Mucosa of descending colon (tissue), 3 donors: ENCODE measurements around the gene DDX47. TPM values are rescaled to one million over a fixed set of nuclear protein-coding genes. Genes with fewer than 3 reads are reported as not detected.
"Not testable (repeated sequence)": the region's sequence is repeated elsewhere in the genome, so short reads cannot be mapped to it uniquely, and the experiment has no call there.

Experiments used
- ATAC-seq: fragments of 200-7000 bp; cut with Tn5 transposase; one replicate; pipeline ENCODE4 v1.9.1; 2020; ENCODE audit warnings: mild to moderate bottlenecking, moderate library complexity
- DNase-seq, 3 donors: peaks; one replicate each; pipeline ENCODE4 v3.0.0-alpha.2; 2020
- H3K36me3 ChIP-seq: fragments of 200-600 bp; one replicate; pipeline ENCODE4 v1.8.0; 2021; ENCODE audit warnings: low read depth, mild to moderate bottlenecking
- H3K4me1 ChIP-seq: fragments of 200-600 bp; one replicate; pipeline ENCODE4 v1.8.0; 2021; ENCODE audit warnings: low read depth, mild to moderate bottlenecking
- H3K4me3 ChIP-seq: fragments of 200-600 bp; one replicate; pipeline ENCODE4 v1.8.0; 2021; ENCODE audit warnings: mild to moderate bottlenecking
- H3K9me3 ChIP-seq: fragments of 200-600 bp; one replicate; pipeline ENCODE4 v1.8.0; 2021; ENCODE audit warnings: mild to moderate bottlenecking
- intact Hi-C, 2 donors: fragments of 100-400 bp; cut with DNase I in 1 of 2; cut with micrococcal nuclease in 1 of 2; formaldehyde crosslinking; loops; one replicate each; pipeline versions ENCODE4 v1.11.0 to v1.11.1; 2022; cut with DNase I, micrococcal nuclease
- total RNA-seq, 3 donors: library from RNA; stranded (reverse); fragmentation: NEBNext Ultra II Directional in 2 of 3; extraction: Animal tissue kit (Norgen Biotek cat#: 25700) in 2 of 3; gene quantifications; one replicate each; pipeline versions ENCODE4 v1.2.1 to v1.2.4, GENCODE V29; 2021 to 2023
- TF ChIP-seq, protein P1 (sequence below): fragments of 200-600 bp; IDR thresholded peaks from one replicate; pipeline ENCODE4 v1.8.0; 2022; ENCODE audit warnings: antibody characterized with exemption, mild to moderate bottlenecking
- donor health status: DM: no; HTN: no; CAD: no; lungs with moderate emphysema.
- donor health status: DM: no; HTN: no; CAD: no.
- donor health status: DM: no; HTN: yes; CAD: no.

Gene DDX47
- total RNA-seq, 3 donors from 2014 or later: 35.0 to 45.4 (median 40.9) TPM

DNA sequence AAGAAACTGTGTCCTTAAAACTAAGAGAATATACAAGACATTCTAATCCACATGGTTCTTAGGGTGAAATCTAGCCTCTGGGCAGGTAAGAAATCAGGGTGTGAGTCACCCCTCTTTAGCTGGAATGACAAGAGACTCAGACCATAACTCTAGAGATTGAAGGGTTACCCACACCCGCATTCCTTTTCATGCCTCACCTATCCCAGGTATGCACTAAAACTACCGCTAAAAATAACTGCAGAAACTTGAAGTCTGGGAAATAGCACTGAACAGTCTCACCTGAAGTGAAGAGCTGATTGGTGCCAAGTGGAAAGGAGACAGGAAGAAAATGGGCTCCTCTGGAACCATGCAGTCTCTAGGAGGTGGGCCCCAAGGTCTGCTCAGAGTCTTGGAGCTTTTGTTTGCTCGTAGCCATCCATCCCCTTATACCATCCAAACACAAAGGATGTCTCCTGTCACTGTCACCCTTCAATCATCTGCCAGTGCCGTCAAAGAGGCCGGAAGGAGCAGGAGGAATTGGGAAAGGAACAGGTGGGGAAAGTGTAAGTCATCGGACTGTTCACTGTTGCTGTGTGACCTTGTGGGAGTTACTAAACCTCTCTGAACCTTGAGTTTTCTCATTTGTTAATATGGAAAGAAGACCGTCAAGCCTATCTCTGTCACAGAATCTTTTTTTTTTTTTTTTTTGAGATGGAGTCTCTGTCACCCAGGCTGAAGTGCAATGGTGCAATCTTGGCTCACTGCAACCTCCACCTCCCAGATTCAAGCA is 22.4 kb downstream of the DDX47 start:
- DNase-seq (no peak), ATAC-seq (peak; percentile 14)
- H3K9me3 ChIP-seq: no peaks in the 10 kb centered on the region
- peaks cover 28% of the 10 kb centered on the region for H3K4me1 ChIP-seq
- H3K36me3 ChIP-seq: no peaks in the 10 kb centered on the region
- intact Hi-C loops: loop anchor here in 1 of 2 donors (5.0 kb wide), 1 partner anchor 57 kb away; the partner anchor contains the start of gene GPRC5A
- TF ChIP-seq, protein P1, sequence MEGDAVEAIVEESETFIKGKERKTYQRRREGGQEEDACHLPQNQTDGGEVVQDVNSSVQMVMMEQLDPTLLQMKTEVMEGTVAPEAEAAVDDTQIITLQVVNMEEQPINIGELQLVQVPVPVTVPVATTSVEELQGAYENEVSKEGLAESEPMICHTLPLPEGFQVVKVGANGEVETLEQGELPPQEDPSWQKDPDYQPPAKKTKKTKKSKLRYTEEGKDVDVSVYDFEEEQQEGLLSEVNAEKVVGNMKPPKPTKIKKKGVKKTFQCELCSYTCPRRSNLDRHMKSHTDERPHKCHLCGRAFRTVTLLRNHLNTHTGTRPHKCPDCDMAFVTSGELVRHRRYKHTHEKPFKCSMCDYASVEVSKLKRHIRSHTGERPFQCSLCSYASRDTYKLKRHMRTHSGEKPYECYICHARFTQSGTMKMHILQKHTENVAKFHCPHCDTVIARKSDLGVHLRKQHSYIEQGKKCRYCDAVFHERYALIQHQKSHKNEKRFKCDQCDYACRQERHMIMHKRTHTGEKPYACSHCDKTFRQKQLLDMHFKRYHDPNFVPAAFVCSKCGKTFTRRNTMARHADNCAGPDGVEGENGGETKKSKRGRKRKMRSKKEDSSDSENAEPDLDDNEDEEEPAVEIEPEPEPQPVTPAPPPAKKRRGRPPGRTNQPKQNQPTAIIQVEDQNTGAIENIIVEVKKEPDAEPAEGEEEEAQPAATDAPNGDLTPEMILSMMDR: no peak
- H3K4me3 ChIP-seq: no peak overlapping the region

DNA sequence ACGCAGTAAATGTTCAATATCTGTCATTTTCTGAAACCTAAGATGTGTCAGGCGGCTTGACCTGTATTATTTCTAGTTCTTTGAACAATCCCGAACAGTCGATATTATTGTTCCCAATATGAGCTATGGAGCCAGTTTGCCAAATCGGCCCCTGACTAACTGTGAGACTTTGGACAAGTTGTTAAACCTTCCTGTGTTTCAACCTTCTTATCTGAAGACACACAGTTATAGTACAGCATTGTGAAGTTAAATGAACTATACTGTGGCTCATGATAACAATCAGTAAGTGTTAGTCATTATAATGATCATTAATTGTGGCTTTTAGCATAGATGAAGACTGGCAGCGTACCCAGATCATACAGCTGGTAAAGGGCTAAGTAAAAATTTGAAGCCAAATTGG is 23.4 kb downstream of the DDX47 start:
- DNase-seq (no peak), ATAC-seq (peak; percentile 3)
- Histone ChIP-seq H3K36me3 (no peaks in the 10 kb centered on the region), H3K9me3 (no peaks in the 10 kb centered on the region), H3K4me3 (no peak overlapping the region), H3K4me1 (peaks cover 28% of the 10 kb centered on the region)
- intact Hi-C loops: loop anchor here in 1 of 2 donors (5.0 kb wide), 1 partner anchor 56 kb away; the partner anchor contains the start of gene GPRC5A
- TF ChIP-seq, protein P1: no peak

DNA sequence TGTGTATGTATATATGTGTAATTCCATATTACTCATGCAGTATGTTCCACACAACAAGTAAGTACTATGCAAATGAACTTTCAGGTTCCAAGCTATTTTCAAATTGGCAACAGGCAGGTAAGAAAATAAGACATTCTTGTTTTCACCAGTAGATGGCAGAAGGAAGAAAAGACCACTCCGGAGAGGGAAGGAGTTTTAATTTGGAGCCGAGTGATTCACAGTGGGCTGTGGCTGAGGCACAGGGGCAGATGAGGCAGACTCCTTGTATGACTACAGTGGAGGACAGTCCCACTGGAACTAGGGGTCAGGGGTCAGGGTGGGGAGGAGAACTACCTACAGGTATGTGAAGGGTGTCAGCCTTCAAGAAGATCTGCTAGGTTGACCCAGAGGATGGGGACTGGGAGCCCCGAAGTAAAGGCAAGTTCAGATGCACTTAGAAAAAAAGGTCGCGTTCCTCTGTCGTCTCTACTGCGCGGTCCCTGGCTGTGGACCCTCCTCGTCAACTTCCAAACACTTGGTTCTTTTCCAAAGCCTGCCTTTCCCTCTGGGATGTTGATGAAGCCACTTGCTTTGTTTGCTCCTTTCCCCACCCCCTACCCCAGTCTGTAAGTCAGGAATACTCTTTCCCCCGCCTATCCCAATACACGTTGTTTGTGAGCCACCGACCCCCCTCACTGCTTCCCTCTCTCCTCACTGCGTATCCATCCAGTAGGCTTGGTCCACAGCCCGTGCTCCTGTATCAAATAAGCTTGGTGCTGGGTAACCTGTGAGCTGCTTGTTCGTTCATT is 24.1 kb downstream of the DDX47 start:
- ATAC-seq (peak; percentile 76), DNase-seq (peak; percentile 50 to 62 (median 58))
- Histone ChIP-seq H3K36me3 (no peaks in the 10 kb centered on the region), H3K4me3 (no peak overlapping the region), H3K4me1 (peaks cover 28% of the 10 kb centered on the region), H3K9me3 (no peaks in the 10 kb centered on the region)
- intact Hi-C loops: loop anchor here in 1 of 2 donors (5.0 kb wide), 1 partner anchor 55 kb away; the partner anchor contains the start of gene GPRC5A
- TF ChIP-seq, protein P1: peak; percentile 12

DNA sequence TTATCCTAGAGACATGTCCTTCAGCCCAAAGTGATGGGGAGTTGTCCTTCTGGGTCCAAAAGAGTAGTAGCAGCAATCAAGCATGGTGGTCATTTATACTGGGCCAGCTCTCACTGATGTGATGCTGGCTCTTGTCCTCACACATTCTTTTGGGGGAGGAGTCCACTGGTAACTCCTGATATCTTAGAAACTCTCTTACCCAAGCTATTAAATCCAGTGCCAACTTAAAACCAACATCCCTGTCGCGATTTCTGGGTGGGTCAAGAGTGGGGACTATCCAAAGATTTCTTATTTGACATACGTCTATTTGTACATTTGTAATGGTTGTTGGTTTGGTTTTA is 24.6 kb downstream of the DDX47 start:
- TF ChIP-seq, protein P1: no peak
- ATAC-seq (no peak), DNase-seq (no peak)
- Histone ChIP-seq H3K36me3 (no peaks in the 10 kb centered on the region), H3K4me1 (peaks cover 28% of the 10 kb centered on the region), H3K4me3 (no peak overlapping the region), H3K9me3 (no peaks in the 10 kb centered on the region)
- intact Hi-C loops: loop anchor here in 1 of 2 donors (5.0 kb wide), 1 partner anchor 55 kb away; the partner anchor contains the start of gene GPRC5A

DNA sequence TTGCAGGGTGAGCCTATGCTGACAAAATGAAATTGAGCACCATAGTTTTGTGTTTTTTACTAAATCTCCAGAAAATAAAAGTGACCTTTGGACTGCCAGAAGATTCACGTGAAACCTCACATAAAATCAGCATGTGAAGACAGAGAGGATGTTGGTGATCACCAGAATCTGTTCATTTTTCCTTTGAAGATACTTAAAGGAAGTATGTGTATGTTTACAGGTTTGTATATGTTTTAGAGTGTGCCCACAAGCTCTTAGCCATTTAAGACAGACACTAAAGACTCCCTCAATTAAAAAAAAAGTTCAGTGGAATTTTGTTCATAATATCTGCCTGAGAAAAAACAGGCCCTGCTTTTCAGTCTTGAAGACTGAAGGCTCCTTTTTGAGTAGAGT is 25.9 kb downstream of the DDX47 start:
- intact Hi-C loops: loop anchor here in 1 of 2 donors (5.0 kb wide), 1 partner anchor 53 kb away; the partner anchor contains the start of gene GPRC5A
- TF ChIP-seq, protein P1: no peak
- Histone ChIP-seq H3K4me1 (peaks cover 28% of the 10 kb centered on the region), H3K9me3 (no peaks in the 10 kb centered on the region), H3K36me3 (no peaks in the 10 kb centered on the region), H3K4me3 (no peak overlapping the region)
- no peak for ATAC-seq
- no peak for DNase-seq

DNA sequence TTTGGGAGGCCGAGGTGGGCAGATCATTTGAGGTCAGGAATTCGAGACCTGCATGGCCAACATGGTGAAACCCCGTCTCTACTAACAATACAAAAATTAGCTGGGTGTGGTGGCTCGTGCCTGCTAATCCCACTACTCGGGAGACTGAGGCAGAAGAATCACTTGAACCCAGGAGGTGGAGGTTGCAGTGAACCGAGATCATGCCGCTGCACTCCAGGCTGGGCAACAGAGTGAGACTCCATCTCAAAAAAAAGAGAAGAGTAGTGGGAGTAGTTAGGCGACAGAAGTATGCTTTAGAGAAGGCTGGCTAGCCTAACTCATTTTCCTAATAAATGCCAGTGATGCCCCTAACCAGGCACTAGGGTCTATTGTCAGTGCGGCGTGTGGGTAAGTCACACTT is 26.3 kb downstream of the DDX47 start:
- H3K4me3 ChIP-seq, H3K9me3 ChIP-seq, DNase-seq, H3K36me3 ChIP-seq, ATAC-seq: not testable (repeated sequence)
- intact Hi-C loops: loop anchor here in 1 of 2 donors (5.0 kb wide), 1 partner anchor 53 kb away; the partner anchor contains the start of gene GPRC5A
- H3K4me1 ChIP-seq: peaks cover 28% of the 10 kb centered on the region
